GM12872 (cell line): ENCODE data around the gene MPV17.

Experiments used
- CTCF ChIP-seq: IDR thresholded peaks from 3 replicates; pipeline ENCODE4 v1.5.1; 2011; ENCODE audit warnings: low read depth, mild to moderate bottlenecking, low read length, moderate library complexity; ENCODE audit not compliant: insufficient read depth

Gene MPV17, protein sequence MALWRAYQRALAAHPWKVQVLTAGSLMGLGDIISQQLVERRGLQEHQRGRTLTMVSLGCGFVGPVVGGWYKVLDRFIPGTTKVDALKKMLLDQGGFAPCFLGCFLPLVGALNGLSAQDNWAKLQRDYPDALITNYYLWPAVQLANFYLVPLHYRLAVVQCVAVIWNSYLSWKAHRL

DNA sequence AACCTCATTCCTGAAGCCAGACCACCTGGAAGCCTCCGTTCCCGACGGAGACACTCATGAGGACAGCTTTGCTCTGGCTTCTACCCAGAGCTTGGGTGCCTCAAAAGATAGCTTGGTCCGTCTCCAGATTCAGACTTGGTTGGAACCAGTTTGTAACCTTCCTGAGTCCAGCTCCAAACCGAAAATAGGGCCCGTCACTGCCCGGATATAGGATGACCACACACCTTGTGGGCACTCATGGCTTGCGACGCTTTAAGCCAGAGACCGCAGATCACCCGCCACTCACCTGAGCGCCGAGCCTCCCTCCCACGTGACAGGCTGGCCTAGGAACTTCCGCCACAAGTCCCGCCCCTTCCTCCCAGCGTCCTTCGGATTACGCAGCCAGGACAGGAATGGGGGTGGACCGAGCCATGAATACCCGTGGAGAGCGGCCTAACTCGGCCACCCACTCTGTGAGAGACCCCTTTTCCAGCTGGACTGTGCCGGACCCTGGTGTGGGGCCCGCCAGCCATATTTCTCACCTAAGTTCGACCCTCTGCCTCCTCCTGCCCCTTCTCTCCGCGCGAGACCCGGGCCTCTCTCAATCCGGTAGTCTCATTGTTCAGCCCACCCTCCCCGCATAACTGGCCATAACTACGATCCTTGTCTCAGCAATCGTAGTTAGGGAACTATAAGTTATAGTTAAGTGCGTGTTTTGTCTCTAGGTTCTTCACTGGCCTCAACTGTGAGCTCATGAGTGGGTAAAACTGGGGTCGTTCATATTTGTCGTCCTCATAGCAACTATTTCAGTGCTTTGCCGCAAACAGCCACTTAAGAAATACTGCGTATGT, at the start of gene MPV17:
TSS of gene MPV17 (minus strand) at position 332 of the 830 bp plus-strand sequence. CDS start 580 bp downstream, outside the sequence.
- TF ChIP-seq CTCF, result no peak

GRCh38 chr2:27370816-27371620, 48.1 kb upstream of the MPV17 start:
- TF ChIP-seq CTCF, result no peak

DNA sequence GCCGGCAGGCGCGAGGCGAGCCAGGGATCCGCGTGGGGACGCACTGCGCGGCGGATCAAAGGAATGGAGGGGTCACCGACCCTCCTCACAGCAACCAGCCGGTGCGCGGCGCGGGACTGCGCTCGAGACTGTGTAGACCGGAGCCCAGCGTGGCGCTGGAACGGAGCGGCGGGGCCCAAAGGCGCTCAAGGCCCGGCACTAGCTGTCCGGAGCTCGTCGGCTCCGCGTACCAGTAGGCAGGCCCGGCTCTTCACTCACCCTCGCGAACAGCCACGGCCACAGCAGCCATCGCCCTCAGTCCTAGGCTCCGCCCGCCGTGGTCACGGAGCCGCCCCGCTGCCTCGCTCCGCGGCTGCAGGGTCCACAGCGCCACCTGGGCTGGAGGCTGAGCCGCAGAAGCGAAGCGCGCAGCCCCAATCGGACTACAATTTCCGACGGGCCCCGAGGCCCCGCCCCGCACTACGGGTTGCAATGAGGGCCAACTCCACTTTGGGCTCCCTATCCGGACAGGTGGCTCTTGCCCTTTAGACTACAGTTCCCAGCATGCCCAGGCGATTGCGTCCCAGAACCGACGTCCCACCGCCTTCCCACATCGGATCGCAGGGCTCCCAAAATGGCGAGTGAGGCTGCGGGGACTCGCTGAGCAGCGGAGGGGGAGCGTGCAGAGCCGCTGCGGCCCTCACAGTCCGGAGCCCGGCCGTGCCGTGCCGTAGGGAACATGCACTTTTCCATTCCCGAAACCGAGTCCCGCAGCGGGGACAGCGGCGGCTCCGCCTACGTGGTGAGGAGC, 47.3 kb upstream of the MPV17 start, which contains the start of the genes EIF2B4 and SNX17:
TSS of gene EIF2B4 (minus strand) at position 313 of the 790 bp plus-strand sequence. CDS start at position 289, 24 bp downstream.
TSS of gene SNX17 (plus strand) at position 591 of the 790 bp plus-strand sequence. CDS start at position 719, 128 bp downstream.
- TF ChIP-seq CTCF, result peak; percentile 75

GRCh38 chr2:27369471-27370025, 46.7 kb upstream of the MPV17 start:
- no peak for TF ChIP-seq CTCF

DNA sequence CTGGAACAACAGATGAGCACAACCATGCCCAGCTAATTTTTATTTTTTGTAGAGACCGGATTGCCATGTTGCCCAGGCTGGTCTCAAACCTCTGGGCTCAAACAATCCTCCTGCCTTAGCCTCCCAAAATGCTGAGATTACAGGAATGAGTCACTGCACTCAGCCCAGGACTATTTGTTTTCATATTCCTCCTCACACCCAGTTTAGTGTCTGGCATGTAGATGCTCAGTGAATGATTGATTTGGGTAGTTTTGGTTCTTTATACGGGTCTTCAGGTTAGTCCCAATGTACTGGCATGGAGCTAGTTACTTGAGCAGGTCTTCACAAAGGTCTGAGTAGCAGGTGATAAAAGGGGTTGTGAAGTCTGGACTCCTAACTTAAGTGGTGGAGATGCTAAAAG, 41.0 kb upstream of the MPV17 start:
- no peak for TF ChIP-seq CTCF

- TF ChIP-seq CTCF, result no peak
Measured at GRCh38 chr2:27362678-27363420, 40.0 kb upstream of the MPV17 start.
